HL-60 (cell line): ENCODE results near the gene TIAM1.

Source experiments
- GABPA ChIP-seq: IDR thresholded peaks from 2 replicates; pipeline ENCODE4 v1.6.1; 2012; ENCODE audit warnings: low read depth
- POLR2AphosphoS5 ChIP-seq: IDR thresholded peaks from 2 replicates; pipeline ENCODE4 v1.6.1; 2012; ENCODE audit warnings: low read depth
- SPI1 ChIP-seq: IDR thresholded peaks from 2 replicates; pipeline ENCODE4 v1.6.1; 2012; ENCODE audit warnings: low read depth, mild to moderate bottlenecking, borderline replicate concordance
- TF ChIP-seq, protein P1 (sequence below): IDR thresholded peaks from one replicate; pipeline ENCODE4 v1.5.1; 2011; ENCODE audit warnings: low read length, control low read depth, inconsistent platforms; ENCODE audit not compliant: insufficient read depth
- TF ChIP-seq, protein P2 (sequence below): IDR thresholded peaks from 2 replicates; pipeline ENCODE4 v1.6.1; 2012; ENCODE audit warnings: low read depth; ENCODE audit not compliant: insufficient replicate concordance

DNA sequence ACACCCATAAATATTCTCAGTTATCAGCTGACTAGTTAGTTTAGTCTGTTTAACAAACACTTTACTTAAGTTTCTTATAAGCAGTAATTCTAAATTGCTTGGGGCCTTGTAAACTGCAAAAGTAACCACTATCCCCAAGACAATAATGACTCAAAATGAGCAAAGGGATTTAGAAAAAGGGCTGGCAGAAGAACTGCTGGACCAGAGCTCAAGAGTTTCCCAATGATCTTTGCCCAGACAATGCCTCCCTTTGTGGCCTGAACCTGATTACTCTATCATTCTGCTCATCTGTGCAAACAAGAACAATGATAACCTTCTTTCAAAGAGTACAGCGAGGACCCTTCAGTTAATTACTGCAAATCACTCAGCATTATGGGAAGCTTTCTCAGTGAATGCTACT, 123.5 kb downstream of the TIAM1 start:
- TF ChIP-seq, protein P1, sequence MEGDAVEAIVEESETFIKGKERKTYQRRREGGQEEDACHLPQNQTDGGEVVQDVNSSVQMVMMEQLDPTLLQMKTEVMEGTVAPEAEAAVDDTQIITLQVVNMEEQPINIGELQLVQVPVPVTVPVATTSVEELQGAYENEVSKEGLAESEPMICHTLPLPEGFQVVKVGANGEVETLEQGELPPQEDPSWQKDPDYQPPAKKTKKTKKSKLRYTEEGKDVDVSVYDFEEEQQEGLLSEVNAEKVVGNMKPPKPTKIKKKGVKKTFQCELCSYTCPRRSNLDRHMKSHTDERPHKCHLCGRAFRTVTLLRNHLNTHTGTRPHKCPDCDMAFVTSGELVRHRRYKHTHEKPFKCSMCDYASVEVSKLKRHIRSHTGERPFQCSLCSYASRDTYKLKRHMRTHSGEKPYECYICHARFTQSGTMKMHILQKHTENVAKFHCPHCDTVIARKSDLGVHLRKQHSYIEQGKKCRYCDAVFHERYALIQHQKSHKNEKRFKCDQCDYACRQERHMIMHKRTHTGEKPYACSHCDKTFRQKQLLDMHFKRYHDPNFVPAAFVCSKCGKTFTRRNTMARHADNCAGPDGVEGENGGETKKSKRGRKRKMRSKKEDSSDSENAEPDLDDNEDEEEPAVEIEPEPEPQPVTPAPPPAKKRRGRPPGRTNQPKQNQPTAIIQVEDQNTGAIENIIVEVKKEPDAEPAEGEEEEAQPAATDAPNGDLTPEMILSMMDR, result no peak
- TF ChIP-seq POLR2AphosphoS5, result no peak
- no peak for TF ChIP-seq SPI1
- no peak for TF ChIP-seq GABPA
- TF ChIP-seq, protein P2, sequence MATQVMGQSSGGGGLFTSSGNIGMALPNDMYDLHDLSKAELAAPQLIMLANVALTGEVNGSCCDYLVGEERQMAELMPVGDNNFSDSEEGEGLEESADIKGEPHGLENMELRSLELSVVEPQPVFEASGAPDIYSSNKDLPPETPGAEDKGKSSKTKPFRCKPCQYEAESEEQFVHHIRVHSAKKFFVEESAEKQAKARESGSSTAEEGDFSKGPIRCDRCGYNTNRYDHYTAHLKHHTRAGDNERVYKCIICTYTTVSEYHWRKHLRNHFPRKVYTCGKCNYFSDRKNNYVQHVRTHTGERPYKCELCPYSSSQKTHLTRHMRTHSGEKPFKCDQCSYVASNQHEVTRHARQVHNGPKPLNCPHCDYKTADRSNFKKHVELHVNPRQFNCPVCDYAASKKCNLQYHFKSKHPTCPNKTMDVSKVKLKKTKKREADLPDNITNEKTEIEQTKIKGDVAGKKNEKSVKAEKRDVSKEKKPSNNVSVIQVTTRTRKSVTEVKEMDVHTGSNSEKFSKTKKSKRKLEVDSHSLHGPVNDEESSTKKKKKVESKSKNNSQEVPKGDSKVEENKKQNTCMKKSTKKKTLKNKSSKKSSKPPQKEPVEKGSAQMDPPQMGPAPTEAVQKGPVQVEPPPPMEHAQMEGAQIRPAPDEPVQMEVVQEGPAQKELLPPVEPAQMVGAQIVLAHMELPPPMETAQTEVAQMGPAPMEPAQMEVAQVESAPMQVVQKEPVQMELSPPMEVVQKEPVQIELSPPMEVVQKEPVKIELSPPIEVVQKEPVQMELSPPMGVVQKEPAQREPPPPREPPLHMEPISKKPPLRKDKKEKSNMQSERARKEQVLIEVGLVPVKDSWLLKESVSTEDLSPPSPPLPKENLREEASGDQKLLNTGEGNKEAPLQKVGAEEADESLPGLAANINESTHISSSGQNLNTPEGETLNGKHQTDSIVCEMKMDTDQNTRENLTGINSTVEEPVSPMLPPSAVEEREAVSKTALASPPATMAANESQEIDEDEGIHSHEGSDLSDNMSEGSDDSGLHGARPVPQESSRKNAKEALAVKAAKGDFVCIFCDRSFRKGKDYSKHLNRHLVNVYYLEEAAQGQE, result no peak
